Coronary artery (tissue), 2 donors: ENCODE data around the gene CYP24A1.

Experiments used
- DNase-seq: peaks from one replicate; pipeline ENCODE4 v3.0.0-alpha.2; 2017; ENCODE audit warnings: low spot score
- H3K27ac ChIP-seq, 2 donors: fragments of 200-600 bp; sonication (generic); one replicate each; pipeline ENCODE4 v1.5.1; 2016 to 2019
- H3K4me3 ChIP-seq: fragments of 200-600 bp; sonication (generic); 2 replicates; pipeline ENCODE4 v1.5.1; 2016; ENCODE audit warnings: mild to moderate bottlenecking, moderate library complexity
- TF ChIP-seq, protein P1 (sequence below): fragments of 200-600 bp; sonication (generic); IDR thresholded peaks from one replicate; pipeline ENCODE4 v1.5.1; 2019; ENCODE audit warnings: antibody characterized with exemption

CYP24A1 gene

DNA sequence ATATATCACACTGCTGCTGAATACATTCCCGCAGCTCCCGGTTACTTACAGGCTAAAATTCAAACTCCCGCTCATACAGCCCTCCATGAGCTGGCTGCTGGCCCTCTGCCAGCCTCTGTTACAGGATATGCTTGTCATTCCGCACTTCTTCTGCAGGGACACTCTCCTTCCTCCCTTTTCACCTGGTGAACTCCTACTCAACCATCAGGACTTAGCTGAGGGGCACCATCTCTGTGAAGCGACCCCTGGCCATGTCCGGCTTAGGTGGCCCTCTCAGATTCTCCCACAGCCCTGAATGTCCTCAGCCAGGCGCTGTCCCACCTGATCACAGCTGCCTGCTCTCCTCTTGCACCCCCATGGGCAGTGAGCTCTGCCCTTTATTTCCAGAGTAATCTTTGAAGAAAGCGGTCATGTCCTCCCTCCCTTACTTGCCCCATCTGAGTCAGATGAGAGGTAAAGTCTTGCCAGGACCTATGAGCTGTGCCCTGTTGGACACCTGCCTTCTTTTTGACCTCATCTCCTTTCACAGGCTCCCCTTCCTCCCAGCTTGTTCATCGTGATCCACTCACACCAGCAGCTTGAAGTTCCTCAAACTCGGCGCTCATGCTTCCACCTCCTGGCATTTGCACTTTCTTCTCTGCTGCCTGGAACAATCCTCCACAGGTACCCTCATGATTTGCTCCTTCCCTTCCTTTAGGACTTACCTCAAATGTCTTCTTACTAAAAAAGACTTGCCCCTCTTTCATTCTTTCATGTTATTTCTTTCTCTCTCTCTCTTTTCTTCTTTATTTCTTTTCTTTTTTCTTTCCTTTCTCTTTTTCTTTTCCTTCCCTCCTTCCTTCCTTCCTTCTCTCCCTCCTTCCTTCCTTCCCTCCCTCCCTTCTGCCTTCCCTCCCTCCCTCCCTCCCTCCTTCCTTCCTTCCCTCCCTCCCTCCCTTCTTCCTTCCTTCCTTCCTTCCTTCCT, 5.6 kb downstream of the CYP24A1 start:
- no peak for DNase-seq
- Histone ChIP-seq H3K4me3 (no peak overlapping the region), H3K27ac (no peak overlapping the region)
- TF ChIP-seq, protein P1, sequence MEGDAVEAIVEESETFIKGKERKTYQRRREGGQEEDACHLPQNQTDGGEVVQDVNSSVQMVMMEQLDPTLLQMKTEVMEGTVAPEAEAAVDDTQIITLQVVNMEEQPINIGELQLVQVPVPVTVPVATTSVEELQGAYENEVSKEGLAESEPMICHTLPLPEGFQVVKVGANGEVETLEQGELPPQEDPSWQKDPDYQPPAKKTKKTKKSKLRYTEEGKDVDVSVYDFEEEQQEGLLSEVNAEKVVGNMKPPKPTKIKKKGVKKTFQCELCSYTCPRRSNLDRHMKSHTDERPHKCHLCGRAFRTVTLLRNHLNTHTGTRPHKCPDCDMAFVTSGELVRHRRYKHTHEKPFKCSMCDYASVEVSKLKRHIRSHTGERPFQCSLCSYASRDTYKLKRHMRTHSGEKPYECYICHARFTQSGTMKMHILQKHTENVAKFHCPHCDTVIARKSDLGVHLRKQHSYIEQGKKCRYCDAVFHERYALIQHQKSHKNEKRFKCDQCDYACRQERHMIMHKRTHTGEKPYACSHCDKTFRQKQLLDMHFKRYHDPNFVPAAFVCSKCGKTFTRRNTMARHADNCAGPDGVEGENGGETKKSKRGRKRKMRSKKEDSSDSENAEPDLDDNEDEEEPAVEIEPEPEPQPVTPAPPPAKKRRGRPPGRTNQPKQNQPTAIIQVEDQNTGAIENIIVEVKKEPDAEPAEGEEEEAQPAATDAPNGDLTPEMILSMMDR = no peak

DNA sequence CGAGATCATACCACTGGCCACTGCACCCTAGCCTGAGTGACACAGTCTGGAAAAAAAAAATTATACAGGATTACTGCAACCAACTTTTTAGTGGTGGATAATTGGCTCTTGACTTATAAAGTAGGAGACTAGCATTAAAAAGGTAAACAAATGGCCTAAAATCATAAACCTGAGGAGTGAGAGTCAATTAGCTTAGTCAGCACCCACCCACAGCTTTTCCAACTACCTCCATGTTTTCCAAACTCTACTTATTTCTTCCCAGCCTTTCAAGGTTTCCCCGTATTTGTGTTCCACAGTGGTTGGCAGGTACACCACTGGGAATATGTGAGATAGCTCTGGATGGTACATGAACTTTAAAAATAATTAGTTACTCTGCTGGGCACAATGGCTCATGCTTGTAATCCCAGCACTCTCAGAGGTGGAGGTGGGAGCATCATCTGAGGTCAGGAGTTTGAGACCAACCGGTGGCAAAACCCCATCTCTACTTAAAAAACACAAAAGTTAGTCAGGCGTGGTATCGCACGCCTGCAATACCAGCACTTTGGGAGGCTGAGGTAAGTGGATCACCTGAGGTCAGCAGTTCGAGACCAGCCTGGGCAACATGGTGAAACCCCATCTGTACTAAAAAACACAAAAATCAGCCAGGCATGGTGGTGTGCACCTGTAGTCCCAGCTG, 6.7 kb downstream of the CYP24A1 start:
- H3K4me3 ChIP-seq = no peak overlapping the region
- no peak overlapping the region for H3K27ac ChIP-seq
- TF ChIP-seq, protein P1 = no peak
- no peak for DNase-seq

DNA sequence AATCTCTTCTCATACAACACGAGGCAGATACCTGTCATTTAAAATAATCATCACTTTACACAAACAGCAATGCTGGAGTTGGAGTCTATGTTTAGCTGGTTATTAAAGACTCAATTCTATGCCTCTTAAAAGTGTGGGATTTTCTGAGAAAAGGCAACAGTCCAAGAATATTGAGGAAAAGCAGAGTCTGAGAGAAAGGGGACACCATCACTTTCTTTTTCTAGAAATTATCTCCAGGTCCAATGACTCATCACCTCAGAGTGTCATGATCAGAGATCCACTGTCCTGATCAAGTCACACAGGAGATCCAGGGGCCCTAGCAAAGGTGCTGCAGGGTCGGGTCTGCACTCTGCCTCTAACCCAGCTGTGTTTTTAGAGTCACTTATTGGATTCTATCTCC, 8.0 kb downstream of the CYP24A1 start:
- TF ChIP-seq, protein P1 = no peak
- Histone ChIP-seq H3K4me3 (no peak overlapping the region), H3K27ac (no peak overlapping the region)
- DNase-seq = no peak

DNA sequence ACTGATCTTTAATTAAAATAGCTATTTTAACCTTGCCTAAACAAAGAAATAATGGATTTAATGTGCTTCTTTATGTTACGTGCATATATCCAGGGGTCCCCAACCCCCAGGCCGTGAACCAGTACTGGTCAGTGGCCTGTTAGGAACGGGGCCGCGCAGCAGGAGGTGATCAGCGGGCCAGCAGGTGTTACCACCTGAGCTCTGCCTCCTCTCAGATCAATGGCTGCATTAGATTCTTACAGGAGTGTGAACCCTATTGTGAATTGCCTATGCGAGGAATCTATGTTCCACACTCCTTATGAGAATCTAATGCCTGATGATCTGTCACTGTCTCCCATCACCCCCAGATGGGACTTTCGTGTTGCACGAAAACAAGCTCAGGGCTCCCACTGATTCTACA, 8.8 kb downstream of the CYP24A1 start:
- no peak overlapping the region for H3K4me3 ChIP-seq
- TF ChIP-seq, protein P1 = no peak
- DNase-seq = no peak
- H3K27ac ChIP-seq = no peak overlapping the region

DNA sequence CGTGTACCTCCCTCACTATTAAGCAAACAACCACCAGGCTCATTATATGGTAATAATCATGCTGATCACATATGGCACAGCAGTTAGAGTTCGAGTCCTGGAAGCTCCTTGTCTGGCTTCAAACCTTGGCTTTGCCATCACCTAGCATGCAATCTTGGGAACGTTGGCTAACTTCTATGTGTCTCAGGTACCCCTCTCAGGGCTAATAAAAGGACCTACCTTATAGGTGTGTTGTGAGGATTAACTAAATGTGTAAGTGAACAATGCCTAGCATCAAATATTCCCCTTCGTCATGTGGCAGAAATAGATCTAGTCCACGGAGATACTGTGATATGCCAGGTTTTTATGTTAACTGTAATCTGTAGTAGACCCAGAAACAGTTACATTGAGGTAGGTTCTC, 10.4 kb downstream of the CYP24A1 start:
- TF ChIP-seq, protein P1 = no peak
- no peak overlapping the region for H3K4me3 ChIP-seq
- DNase-seq = no peak
- H3K27ac ChIP-seq = no peak overlapping the region

DNA sequence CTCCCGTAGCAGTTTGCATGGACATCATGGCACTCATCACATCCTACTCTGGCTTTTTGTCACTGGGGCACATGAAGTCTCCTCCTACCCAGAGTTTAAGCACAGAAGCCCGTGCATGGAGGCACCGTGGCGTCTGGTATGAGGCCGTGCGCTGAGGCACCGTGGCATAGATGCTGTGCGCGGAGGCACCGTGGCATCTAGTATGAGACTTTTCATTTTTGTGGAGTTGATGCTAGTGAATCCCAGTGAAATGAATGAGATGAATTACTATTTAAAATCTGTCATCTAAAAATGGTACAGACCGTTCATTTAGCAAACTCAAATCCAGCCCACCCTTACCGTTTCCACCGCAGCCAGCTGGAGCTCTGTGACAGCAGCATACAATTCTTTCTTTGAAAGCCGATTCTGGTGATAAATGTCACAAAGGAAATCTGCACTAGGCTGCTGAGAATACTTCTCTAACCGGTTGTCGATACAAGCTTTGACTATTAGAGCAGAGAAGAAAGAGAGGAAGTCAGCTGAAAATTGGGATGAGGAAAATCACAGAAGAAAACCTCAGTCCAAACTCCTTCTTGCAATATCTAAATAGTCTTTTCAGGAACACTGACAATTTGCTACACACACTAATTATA, 11.3 kb downstream of the CYP24A1 start:
- no peak overlapping the region for H3K4me3 ChIP-seq
- H3K27ac ChIP-seq = no peak overlapping the region
- TF ChIP-seq, protein P1 = no peak
- no peak for DNase-seq
